Iris pigment epithelial cell (primary cell): ENCODE results near the gene NFATC1.
"Not testable (repeated sequence)": the region's sequence is repeated elsewhere in the genome, so short reads cannot be mapped to it uniquely, and the experiment has no call there.

ENCODE experiments used
- DNase-seq: peaks from one replicate; pipeline ENCODE4 v3.0.0-alpha.2; 2011; ENCODE audit warnings: low read depth

NFATC1 gene

GRCh38 chr18:79375441-79376154 is 20.1 kb upstream of the NFATC1 start:
- no peak for DNase-seq

GRCh38 chr18:79376661-79377060 is 19.1 kb upstream of the NFATC1 start:
- not testable (repeated sequence) for DNase-seq

- DNase-seq = no peak
Measured at GRCh38 chr18:79377187-79377891, 18.4 kb upstream of the NFATC1 start.

GRCh38 chr18:79378536-79379250 is 17.0 kb upstream of the NFATC1 start:
- DNase-seq = peak; percentile 73

- DNase-seq = no peak
Measured at GRCh38 chr18:79379251-79379905, 16.4 kb upstream of the NFATC1 start.

GRCh38 chr18:79379931-79380815 is 15.6 kb upstream of the NFATC1 start:
- DNase-seq = no peak

- DNase-seq = peak; percentile 31
Measured at GRCh38 chr18:79380816-79381806, 14.6 kb upstream of the NFATC1 start.

GRCh38 chr18:79381811-79382311 is 13.9 kb upstream of the NFATC1 start:
- no peak for DNase-seq

GRCh38 chr18:79382681-79383387 is 12.9 kb upstream of the NFATC1 start:
- DNase-seq = no peak

GRCh38 chr18:79383388-79384056 is 12.2 kb upstream of the NFATC1 start:
- DNase-seq = no peak

- DNase-seq = no peak
Measured at GRCh38 chr18:79384151-79384807, 11.5 kb upstream of the NFATC1 start.

GRCh38 chr18:79384834-79385233 is 10.9 kb upstream of the NFATC1 start:
- DNase-seq = no peak

GRCh38 chr18:79385326-79385707 is 10.4 kb upstream of the NFATC1 start:
- no peak for DNase-seq

- no peak for DNase-seq
Measured at GRCh38 chr18:79385708-79386341, 9.9 kb upstream of the NFATC1 start.

- no peak for DNase-seq
Measured at GRCh38 chr18:79386547-79386946, 9.2 kb upstream of the NFATC1 start.

- no peak for DNase-seq
Measured at GRCh38 chr18:79387214-79387613, 8.5 kb upstream of the NFATC1 start.

- DNase-seq = no peak
Measured at GRCh38 chr18:79387615-79388014, 8.1 kb upstream of the NFATC1 start.

- no peak for DNase-seq
Measured at GRCh38 chr18:79388043-79388442, 7.7 kb upstream of the NFATC1 start.
